HG03354 (cell line): ENCODE measurements around the gene KIF26A.
"Not testable (repeated sequence)": the region's sequence is repeated elsewhere in the genome, so short reads cannot be mapped to it uniquely, and the experiment has no call there.

Experiments
- ATAC-seq: cut with Tn5 transposase; IDR thresholded peaks from one replicate; pipeline ENCODE4 v1.9.1; 2021; ENCODE audit warnings: mild to moderate bottlenecking; ENCODE audit not compliant: unreplicated experiment, poor library complexity, severe bottlenecking

Gene KIF26A

DNA sequence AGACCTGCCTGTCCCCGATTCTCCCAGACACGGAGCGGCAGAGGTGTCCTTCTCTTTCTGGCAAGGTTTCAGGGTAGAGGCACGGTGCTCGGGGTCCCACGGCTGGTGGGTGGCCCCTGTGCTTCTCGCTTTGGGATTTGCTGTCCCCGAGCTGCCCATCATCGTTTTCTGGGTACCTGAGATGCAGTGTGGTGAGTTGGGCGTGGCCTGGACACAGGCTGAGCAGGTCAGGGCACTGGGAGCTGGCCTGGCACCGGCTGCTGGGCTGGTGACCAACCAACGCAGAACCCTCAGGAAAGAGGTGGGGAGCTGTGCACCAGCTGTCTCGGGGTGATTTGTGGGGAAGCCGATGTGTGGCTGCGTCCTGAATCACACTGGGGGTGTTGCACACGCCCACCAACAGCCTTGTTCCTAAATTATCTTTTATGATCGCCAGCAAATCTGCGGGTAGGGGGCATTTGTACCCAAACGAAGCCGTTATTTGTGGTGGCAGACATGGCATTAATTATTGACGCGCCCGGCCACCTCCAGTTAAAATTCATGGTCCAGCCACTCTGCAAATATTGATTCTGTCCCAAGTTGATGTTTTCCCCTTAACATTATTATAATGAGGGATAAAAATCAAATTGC is 61.0 kb downstream of the KIF26A start:
- no peak for ATAC-seq

- ATAC-seq = no peak
These were observed 61.7 kb downstream of the KIF26A start for GRCh38 chr14:104200106-104200505.

- ATAC-seq = no peak
These were observed 62.2 kb downstream of the KIF26A start for GRCh38 chr14:104200591-104200990.

DNA sequence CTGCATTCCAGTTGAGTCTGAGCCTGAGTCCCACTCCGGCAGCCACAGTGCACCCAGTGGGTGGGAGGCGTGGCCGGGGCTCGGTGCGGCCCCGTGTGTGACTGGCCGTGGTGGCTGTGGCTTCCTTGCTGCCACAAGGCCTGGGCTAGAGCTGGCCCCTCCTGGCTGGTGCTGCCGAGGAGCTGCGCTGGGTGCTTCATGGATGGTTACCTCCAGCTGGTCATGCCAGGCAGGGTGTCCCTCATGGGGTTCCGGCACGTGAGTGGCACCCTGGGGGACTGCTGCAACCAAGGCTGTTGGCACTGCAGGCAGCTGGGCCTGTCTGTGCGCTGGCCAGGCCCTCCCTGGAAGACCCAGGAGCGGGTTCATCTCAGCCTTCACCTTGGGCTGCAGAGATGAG is 62.7 kb downstream of the KIF26A start:
- no peak for ATAC-seq

- ATAC-seq = no peak
These were observed 63.1 kb downstream of the KIF26A start for GRCh38 chr14:104201496-104201895.

DNA sequence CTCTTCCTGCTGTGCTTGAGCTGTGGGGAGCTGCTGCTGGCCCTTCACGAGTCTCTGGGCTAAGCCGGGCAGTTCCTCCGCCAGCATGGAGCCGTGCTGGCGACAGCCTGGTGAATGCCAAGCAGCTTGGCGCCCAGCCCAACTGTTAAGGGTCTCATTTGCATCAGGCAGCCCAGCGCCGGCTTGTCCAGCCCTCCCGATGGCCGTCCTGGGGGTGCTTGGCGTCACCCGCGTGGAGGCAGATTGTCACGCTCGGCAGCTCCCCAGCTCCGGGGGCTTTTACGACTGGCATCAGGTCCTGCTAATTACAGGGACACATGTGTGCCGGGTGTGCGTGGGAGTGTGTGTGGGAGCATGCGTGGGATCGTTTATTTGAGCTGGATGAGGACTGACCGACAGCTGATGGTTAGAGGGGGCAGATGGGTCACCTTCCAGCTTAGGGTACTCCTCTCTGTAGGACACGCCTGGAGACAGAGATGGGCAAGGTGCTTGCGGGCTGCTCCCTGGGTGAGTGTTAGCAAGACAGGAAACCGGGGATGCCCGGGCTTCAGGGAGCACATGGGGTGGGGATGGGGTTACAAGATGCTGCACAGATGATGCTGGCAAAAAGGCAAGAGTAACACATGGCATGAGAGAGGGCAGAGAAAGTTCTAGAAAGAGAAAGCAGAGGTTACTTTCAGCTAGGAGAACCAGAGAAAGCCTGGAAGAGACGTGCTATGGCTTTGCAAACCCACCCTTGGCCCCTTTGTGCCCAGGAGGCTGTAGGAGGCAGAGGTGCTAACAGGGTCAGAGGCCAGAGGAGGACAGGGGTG is 64.1 kb downstream of the KIF26A start:
- ATAC-seq = no peak

- ATAC-seq = no peak
These were observed 64.7 kb downstream of the KIF26A start for GRCh38 chr14:104203071-104203425.

- no peak for ATAC-seq
These were observed 66.3 kb downstream of the KIF26A start for GRCh38 chr14:104204660-104205149.

DNA sequence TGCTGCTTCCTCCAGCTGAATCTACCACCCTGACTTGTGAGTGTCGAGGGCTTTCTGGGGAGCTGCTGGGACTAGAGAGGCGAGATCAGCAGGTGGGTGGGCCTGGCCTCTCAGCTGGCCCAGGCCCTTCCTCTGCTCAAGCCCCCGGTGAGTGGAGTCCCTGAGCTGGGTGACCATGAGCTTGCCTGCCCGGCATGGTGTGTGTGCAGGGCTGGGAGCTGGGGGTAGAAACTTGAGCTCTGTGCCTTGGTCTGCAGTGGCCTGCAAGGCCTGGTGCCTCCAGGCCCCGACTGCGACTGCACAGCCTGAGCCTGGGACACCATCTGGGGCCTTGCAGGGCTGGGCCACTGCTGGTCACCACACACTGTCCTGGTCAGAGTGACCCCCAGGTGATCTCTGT is 67.4 kb downstream of the KIF26A start:
- ATAC-seq = no peak

DNA sequence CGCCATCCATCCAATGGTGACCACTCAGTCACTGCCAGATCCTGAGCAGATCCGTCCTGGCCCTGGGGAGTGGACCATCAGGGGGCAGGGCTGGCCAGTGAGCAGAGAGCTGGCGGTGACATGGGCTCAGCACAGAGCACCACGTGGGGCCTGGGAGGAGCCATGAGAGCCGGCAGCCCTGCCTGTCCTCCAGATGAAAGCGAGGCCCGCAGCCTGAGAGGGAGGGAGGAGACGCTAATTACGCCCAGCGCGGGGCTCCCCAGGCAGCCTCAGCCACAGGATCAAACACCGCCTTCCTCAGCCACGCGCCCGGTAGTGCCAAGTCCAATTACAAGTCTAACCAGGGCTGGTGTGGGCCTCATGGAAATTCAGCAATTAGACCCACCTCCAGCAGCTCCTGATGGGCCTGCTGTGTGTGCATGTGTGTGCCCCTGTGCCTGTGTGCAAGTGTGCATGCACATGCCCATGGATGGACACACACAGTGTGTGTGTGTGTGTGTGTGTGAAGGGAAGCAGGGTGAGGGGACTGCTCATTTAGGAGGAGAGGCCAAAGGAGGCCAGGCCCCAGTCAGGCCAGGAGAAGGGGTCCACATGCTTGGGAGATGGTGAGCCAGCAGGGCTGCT is 68.0 kb downstream of the KIF26A start:
- no peak for ATAC-seq

GRCh38 chr14:104207142-104208014 is 69.0 kb downstream of the KIF26A start:
- ATAC-seq = no peak

- not testable (repeated sequence) for ATAC-seq
These were observed 69.6 kb downstream of the KIF26A start for GRCh38 chr14:104208015-104208295.

DNA sequence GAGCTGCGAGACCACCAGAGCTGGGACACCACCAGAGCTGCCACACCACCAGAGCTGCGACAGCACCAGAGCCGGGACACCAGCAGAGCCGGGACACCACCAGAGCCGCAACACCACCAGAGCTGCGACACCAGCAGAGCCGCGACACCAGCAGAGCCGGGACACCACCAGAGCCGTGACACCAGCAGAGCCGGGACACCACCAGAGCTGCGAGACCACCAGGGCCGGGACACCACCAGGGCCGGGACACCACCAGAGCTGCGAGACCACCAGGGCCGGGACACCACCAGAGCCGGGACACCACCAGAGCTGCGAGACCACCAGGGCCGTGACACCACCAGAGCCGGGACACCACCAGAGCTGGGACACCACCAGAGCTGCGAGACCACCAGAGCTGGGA is 69.9 kb downstream of the KIF26A start:
- ATAC-seq = not testable (repeated sequence)

GRCh38 chr14:104209071-104209470 is 70.7 kb downstream of the KIF26A start:
- ATAC-seq = not testable (repeated sequence)

DNA sequence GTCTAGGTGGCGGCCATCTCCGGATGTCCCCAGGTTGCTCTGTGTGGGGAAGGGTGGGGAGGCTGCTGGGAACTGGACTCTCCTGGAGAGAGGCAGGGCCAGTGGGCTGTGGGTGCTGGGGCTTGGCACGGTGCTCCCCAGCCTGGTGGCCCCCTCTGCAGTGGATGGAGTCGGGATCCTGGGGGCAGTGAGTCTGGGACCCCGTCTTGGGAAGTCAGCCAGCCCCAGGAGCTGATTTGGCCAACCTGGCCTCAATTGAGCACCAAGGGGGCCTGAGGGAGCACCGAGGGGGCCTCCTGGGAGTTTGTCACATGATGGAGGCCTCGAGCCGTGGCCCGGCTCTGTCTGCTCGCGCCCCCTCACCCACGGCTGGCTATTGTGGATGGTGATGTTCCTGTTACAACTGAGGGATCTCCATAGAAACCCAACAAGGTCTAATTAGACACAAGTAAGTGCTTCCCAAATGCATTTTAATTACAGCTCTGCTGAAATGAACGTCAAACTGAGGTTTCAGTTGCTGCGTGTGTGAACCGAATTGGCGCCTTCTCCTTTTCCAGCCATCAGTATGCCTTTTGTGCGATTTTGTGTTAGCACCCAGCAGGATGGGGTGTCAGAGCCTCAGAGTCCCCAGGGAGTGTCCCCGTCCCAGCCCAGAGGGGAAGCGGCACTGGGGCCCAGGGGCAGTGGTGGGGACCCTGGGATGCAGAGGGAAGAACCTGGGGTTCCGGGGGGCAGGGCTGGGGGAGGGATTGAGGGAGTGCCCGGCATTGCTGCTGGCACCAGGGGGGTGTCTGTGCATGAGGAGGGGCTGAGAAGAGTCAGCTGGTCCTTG is 71.8 kb downstream of the KIF26A start:
- no peak for ATAC-seq

DNA sequence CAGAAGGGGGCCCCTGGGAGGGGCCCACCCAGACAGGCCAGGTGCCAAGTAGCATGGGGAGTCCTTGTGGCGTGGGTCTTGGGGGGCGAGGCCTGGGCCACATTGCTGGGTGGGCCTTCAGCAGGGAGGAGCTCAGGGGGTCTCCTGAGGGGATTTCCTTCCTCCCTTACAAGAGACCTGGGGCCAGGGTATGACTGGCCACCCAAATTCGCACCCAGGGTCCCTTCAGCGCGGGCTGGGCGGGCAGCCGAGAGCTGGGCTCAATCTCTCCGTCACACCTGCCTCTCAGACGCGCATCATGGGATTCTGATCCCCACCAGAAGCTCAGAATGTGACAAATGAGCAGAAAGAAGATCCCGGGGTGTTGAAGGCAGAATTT is 72.4 kb downstream of the KIF26A start:
- ATAC-seq = no peak

GRCh38 chr14:104211215-104211614 is 72.8 kb downstream of the KIF26A start:
- ATAC-seq = no peak

- no peak for ATAC-seq
These were observed 73.4 kb downstream of the KIF26A start for GRCh38 chr14:104211741-104212140.
